ENCODE measurements around the gene NEK8. TPM values are rescaled to one million over a fixed set of nuclear protein-coding genes. Genes with fewer than 3 reads are reported as not detected.
A peak's percentile ranks its signal among the peaks of the same experiment; 100 is the strongest.

NEK8 gene
- total RNA-seq, 2 donors from 2014 or later, result 3.0 to 6.7 TPM

GRCh38 chr17:28711723-28712031 lies 16.9 kb upstream of the NEK8 start, which contains the start of gene PROCA1:
Gene PROCA1, minus strand, starts transcription at chr17:28711888. Its CDS starts 228 bp downstream, at chr17:28711660.
- H3K27ac ChIP-seq, result peak within 1 kb of the TSS; percentile 94
- intact Hi-C loops (cut with DNase I), result no loop called here
- H3K4me3 ChIP-seq, result peak within 1 kb of the TSS; percentile 56
- H3K27me3 ChIP-seq, result no peaks in the 10 kb centered on the region
- H3K4me1 ChIP-seq, result no peaks in the 10 kb centered on the region
- H3K9ac ChIP-seq (ENCODE audit: low read depth in 2 of 2, low read length in 2 of 2), result peak within 1 kb of the TSS; percentile 67 to 86
- no peaks in the 10 kb centered on the region for H3K36me3 ChIP-seq
- TF ChIP-seq CTCF (IDR thresholded peaks at IDR 0.05), result no peak
- DNase-seq, result no peak
- no peaks in the 10 kb centered on the region for H3K9me3 ChIP-seq

- DNase-seq, result peak; percentile 56
- Histone ChIP-seq H3K4me3 (peak overlapping the region; percentile 56), H3K4me1 (no peaks in the 10 kb centered on the region), H3K27me3 (peaks cover 5% of the 10 kb centered on the region), H3K9ac (ENCODE audit: low read depth in 2 of 2, low read length in 2 of 2) (peak overlapping the region; percentile 67 to 86), H3K36me3 (no peaks in the 10 kb centered on the region), H3K9me3 (no peaks in the 10 kb centered on the region), H3K27ac (peak overlapping the region; percentile 94)
- intact Hi-C loops (cut with DNase I), result no loop called here
- no peak for TF ChIP-seq CTCF (IDR thresholded peaks at IDR 0.05)
These were observed 16.4 kb upstream of the NEK8 start for GRCh38 chr17:28712032-28712704.

DNA sequence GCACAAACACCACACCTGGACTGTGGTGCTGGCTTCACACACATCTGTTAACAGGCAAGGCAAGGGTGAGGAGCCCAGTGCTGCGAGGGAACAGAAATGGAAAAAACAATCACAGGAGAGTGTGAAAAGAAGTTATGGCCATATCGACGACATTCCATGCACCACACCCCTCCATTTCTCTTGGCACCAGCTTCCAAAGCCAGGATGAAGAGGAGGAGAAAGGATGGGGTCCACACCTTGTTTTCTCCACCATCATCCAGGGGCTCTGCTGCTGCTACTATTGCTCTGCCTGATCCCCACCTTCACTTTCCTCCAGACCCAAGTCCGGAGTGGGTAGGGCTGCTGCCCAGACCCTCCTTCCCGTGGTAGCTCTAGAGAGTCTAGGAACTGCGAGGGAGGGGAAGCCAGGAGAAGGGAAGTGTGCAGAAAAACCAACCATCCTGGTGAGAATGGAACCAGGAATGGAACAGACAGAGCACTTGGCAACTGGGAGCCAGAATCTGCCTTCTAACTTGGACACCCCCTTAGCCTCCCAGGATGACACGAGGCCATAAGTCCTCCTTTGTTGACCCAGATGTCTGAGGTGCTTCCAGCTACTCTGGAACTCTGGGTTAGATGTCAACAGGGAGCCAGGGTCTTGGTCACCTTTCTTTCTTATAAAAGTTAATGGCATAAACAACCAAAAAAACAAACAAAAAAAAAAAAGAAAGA lies 15.7 kb upstream of the NEK8 start:
- Histone ChIP-seq H3K9ac (ENCODE audit: low read depth in 2 of 2, low read length in 2 of 2) (peak overlapping the region in 1 of 2 donors; percentile 9), H3K4me3 (no peak overlapping the region), H3K4me1 (no peaks in the 10 kb centered on the region), H3K27me3 (peaks cover 11% of the 10 kb centered on the region), H3K9me3 (no peaks in the 10 kb centered on the region), H3K27ac (no peak overlapping the region), H3K36me3 (no peaks in the 10 kb centered on the region)
- no peak for DNase-seq
- intact Hi-C loops (cut with DNase I), result no loop called here
- no peak for TF ChIP-seq CTCF (IDR thresholded peaks at IDR 0.05)

- no peak overlapping the region for H3K4me3 ChIP-seq
- H3K27me3 ChIP-seq, result peaks cover 11% of the 10 kb centered on the region
- H3K27ac ChIP-seq, result no peak overlapping the region
- intact Hi-C loops (cut with DNase I), result no loop called here
- no peaks in the 10 kb centered on the region for H3K4me1 ChIP-seq
- H3K9ac ChIP-seq (ENCODE audit: low read depth in 2 of 2, low read length in 2 of 2), result no peak overlapping the region
- no peak for TF ChIP-seq CTCF (IDR thresholded peaks at IDR 0.05)
- no peak for DNase-seq
- no peaks in the 10 kb centered on the region for H3K9me3 ChIP-seq
- H3K36me3 ChIP-seq, result no peaks in the 10 kb centered on the region
These were observed 14.3 kb upstream of the NEK8 start for GRCh38 chr17:28714281-28714680.

GRCh38 chr17:28715217-28715616 lies 13.4 kb upstream of the NEK8 start:
- H3K4me3 ChIP-seq, result no peak overlapping the region

More at GRCh38 chr17:28715217-28715616, 13.4 kb upstream of the NEK8 start:
- Histone ChIP-seq H3K9ac (ENCODE audit: low read depth in 2 of 2, low read length in 2 of 2) (no peak overlapping the region), H3K27me3 (peaks cover 11% of the 10 kb centered on the region), H3K27ac (no peak overlapping the region), H3K4me1 (no peaks in the 10 kb centered on the region), H3K36me3 (no peaks in the 10 kb centered on the region), H3K9me3 (no peaks in the 10 kb centered on the region)
- intact Hi-C loops (cut with DNase I), result no loop called here
- no peak for TF ChIP-seq CTCF (IDR thresholded peaks at IDR 0.05)
- DNase-seq, result no peak

Data from colonic mucosa (tissue), 4 donors.